Activated effector memory CD4-positive, alpha-beta T cell treated with anti-CD3 and anti-CD28 coated beads, Interleukin-2, amount 50 U/mL, for 16 hours (primary cell): ENCODE measurements around the gene MBTPS1.

ENCODE experiments used
- DNase-seq: peaks from one replicate; pipeline ENCODE4 v3.0.0-alpha.2; 2020

The MBTPS1 gene

DNA sequence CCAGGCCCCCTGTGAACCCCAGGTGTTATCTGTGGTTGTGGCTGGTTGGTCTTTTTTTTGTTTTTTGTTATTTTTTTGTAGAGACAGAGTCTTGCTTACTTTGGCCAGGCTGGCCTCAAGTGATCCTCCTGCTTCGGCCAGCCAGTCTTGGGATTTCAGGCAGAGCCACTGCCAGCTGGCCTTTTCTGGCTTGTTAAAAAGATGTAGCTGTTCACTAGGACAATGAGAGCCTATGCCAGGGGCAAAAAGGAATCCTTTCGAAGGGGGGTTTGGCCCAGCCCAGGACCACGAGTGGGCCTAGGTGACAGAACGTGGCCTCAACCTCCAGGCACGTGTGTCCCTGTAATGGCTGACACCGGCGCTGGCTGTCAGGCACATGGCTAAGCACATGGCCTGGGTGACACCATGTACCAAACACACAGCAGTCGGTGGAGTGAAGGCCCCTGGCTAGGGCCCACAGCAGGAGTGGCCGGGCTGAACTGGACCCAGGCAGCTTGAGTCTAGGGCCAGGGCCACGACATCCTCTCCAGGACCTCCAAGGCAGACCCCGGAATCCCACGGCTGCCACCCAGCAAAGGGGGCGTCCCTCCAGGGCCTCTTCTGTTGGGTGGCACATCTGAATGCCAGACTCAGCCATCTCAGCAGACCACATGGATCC, 67.2 kb downstream of the MBTPS1 start:
- DNase-seq, result peak; percentile 51

DNA sequence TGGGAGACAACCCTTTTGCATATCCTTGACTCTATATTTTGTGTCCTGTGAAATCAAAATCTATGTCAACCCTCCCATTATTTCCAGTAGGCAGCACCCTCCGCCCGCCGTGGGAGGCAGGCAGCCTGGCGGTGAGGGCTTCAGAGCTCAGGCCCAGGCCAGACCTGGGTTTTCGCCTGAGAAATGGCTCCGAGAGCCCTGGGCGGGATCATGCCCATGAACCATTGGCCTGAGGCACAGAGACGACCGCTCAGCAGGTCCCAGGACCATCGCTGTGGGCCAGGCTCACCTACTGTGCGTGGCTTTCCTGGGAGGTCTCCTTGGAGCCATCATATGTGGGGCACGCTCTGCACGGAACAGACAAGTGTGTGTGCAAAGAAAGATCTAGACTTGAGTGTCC, 67.9 kb downstream of the MBTPS1 start:
- DNase-seq, result peak; percentile 59

DNA sequence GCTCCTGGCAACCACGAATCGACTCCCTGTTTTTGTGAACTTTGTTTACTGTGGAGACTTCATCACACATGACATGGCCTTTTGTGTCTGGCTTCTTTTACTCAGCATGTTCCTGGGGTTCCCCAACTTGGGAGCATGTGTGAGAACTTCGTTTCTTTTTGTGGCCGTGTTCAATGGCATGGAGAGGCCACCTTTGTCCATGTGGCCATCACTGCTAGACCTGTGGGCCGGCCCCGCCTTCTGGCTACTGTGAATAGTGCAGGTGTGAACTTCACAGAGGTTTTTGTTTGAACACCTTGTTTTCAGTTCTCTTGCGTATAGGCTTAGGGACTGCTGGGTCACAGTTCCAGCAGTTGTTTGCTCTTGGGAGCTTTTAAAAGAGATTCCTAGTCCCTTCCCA, 68.5 kb downstream of the MBTPS1 start:
- no peak for DNase-seq

DNA sequence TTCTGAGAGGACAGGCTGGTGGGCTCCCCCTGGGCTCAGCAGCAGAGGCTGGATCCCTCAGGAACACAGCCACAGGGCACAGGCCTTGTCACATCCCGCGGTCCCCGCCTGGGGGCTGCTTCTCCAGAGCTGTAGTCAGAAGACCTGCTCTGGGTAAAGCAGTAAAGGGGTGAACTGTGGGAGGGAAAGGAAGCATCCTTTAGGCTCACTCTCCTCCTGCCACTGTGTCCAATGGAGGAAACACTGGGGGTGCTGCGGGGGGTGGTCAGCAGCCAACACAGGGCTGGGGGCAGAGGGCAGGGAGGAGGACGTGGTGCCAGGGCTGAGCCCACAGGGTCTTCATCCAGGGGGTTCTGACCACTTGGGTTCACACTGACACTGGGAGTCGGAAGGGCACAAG, 69.1 kb downstream of the MBTPS1 start:
- DNase-seq, result no peak

- no peak for DNase-seq
Measured at GRCh38 chr16:84047206-84047605, 69.5 kb downstream of the MBTPS1 start.

GRCh38 chr16:84045818-84046470, 70.8 kb downstream of the MBTPS1 start:
- DNase-seq, result no peak

DNA sequence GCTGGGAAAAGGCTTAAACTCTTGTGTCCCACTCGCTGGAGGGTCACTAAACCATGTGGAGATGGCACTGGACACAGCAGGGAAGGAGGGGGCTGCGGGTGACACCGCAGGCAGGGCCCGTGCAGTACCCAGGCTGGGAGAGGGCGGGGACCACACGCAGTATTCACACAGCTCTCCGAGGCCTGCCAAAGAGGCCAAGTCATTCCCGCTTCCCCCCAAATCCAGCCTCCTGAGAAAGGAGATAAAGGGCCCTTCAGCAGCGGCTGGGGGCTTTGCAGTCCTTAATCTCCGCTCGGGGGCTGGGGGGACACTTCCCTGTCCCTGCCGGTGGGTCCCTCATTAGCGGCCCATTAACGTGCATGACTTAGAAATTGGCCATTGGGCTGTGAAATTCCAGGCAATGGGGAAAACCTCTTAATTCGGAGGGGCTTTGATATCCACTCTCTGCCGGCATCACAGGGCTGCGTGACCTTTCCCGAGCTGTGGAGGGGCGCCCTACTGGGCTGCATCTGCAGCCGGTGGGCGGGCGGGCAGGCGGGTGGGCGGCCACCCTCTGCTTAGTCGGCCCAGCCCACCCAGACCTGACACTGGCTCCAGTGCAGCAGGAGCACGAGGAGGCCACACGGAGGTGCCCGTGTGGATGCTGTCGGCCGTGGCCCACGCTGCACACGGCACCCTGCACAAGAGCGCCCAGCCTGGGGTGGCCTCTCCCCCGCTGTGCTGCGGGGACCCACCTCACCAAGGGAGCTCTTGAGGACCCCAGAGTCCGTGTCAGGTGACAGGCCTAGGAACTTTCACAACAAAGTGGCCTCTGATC, 71.5 kb downstream of the MBTPS1 start:
- no peak for DNase-seq

- no peak for DNase-seq
Measured at GRCh38 chr16:84044118-84044488, 72.6 kb downstream of the MBTPS1 start.

DNA sequence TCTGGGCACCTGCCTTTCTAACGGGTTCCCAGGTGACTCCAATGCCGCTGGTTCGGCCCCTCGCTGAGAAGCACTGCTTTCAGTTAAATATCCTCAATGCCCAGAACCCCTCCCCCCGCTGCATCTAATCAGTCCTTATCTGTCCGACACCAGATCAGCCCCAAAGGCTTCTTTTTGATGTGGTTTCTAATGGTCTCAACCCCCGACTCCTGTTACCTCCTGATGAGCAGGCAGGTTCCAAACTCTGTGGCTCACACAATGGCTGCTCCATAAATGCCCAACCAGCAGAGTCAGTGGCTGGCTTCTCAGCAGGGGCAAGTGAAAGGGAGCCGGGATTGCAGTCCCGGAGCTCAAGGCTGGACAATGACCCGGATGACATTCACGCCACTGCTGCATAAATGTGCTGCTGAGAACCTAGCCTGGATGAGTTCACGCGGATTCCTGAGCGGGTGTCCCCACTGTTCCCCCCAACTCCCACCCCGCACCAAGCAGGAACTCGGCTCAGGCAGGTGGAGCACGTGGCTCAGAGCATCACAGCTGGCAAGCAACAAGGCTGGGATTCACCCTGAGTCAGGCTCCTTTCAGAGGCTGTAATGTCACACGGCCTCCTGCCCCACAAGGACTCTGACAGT, 73.1 kb downstream of the MBTPS1 start:
- DNase-seq, result no peak

- no peak for DNase-seq
Measured at GRCh38 chr16:84042879-84043485, 73.8 kb downstream of the MBTPS1 start.

GRCh38 chr16:84042308-84042878, 74.3 kb downstream of the MBTPS1 start, which contains the start of gene SLC38A8:
TSS of gene SLC38A8 (minus strand) at chr16:84042795. CDS start at chr16:84042157, 638 bp downstream.
- DNase-seq, result no peak

DNA sequence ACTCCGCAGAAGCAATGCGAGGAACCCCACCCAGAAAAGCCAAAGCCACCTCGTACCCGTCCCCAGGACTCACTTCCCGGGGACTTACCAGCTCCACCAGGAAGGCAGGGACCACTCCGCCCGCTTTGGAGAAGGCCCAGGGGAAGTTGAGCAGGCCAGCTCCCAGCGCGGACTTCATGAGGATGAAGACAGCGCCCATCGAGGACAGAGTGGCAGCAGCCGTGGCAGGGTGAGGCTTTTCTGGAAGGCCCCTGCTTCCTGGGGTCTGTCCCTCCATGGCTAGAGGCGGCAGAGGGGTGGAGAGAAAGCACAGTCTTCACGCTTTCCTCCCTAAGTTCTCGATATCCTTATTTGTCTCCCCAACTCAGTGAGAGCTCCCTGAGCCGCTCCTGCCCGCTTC, 74.9 kb downstream of the MBTPS1 start:
- DNase-seq, result no peak

DNA sequence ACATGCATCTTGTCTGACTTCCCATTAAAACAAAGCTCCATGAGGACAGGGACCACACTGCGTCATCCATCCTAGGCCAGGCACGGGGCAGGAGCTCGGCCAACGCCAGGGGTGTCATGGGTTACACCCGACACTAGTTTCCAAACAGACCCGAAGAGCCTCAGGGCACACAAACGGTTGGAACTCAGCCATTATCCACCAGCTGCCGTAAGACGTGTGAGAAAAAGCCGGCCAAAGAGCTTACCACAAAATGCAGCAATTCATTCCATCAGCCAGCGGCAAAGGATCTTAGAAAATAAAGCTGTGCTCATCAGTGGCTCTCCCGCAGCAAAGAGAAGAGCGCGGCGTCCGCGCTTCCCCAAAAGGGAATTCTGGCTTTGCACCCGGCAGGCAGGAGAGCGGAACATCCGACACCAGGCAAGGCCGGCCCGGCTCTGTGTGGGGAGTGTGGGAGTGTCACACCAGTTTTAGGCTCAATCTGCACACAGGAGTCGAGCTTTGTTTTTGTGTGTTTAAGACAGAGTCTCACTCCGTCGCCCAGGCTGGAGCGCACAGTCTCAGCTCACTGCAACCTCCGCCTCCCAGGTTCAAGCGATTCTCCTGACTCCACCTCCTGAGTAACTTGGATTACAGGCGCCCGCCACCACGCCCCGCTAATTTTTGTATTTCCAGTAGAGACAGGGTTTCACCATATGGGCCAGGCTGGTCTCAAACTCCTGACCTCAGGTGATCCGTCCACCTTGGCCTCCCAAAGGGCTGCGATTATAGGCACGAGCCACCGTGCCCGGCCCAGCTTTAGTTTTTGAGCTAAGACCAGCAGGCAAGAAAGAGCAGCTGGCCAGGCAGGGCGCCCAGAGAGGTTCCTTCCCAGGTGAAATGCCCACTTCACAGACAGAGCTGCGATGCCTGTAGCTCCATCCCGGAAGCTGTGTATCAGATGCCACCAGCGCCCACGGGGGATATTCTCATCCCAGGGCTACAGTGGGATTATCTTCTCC, 75.6 kb downstream of the MBTPS1 start:
- no peak for DNase-seq

GRCh38 chr16:84040226-84040822, 76.4 kb downstream of the MBTPS1 start:
- DNase-seq, result no peak

- DNase-seq, result no peak
Measured at GRCh38 chr16:84039696-84040095, 77.0 kb downstream of the MBTPS1 start.

DNA sequence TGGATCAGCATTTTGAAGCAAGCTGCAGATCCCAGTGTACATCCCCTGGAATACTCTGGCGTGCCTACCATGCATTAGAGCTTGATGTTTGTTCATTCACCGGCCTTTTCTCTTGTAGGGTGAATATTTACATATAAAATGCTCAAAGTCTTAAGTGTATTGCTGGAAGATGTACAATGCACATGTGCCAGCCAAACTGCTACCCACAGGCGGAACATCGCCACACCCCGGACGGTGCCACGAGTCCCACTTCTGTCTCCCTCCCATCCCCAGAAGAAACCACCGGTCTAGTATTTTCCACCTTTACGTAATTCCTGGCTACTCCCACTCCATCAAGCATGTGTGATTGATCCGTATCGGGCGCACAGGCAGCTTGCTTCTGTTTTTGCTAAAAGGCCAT, 78.3 kb downstream of the MBTPS1 start:
- DNase-seq, result no peak

DNA sequence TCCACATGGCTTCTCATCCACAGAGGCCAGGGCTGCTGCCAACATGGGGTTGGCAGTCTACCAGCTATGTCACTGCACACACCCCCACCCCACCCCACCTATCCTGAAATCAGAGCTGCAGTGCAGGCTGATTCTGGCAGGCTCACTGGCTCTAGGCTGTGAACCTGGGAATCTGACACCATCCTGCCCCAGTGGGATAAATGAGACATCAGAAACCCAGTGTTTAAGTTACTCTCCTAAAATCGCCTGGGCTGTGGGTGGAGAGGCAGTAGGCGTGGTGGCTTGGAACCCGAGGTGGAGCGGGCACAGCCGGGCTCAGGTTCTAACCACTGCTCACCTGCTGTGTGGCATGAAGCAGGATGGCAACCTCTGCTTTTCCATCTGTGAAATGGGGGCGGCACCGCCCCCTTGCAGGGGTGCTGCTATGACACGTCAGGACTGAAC, 79.7 kb downstream of the MBTPS1 start:
- DNase-seq, result no peak

- DNase-seq, result no peak
Measured at GRCh38 chr16:84036131-84036530, 80.6 kb downstream of the MBTPS1 start.

GRCh38 chr16:84034516-84034915, 82.2 kb downstream of the MBTPS1 start:
- DNase-seq, result no peak

GRCh38 chr16:84033251-84034195, 83.2 kb downstream of the MBTPS1 start:
- no peak for DNase-seq
